Measurements from ENCODE around the gene CACHD1. TPM values are rescaled to one million over a fixed set of nuclear protein-coding genes. Genes with fewer than 3 reads are reported as not detected.

The CACHD1 gene
- total RNA-seq, 1 experiment from 2014 or later: 16.6 TPM

DNA sequence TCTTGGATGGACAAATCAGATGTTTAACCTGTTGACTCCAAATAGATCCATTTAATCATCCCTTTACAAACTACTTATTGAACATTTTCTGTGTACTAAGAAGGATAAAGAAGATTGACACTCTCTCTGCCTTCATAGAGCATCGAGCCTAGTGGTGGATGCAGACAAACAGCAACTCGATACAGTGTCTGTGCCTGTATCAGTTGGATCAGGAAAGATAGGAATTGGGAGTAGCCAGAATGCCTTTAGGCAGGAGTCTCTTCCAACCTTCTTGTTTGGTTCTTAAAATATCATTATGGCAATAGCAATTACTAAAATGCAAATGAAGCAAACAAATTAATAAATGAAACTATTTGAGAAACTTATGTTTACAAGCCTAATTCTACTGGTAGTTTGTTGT, 185.9 kb downstream of the CACHD1 start:
- Mint-ChIP-seq H3K36me3 (ENCODE audit: insufficient read depth, unreplicated experiment) (no peaks in the 10 kb centered on the region), H3K27ac (ENCODE audit: unreplicated experiment) (no peak overlapping the region)

DNA sequence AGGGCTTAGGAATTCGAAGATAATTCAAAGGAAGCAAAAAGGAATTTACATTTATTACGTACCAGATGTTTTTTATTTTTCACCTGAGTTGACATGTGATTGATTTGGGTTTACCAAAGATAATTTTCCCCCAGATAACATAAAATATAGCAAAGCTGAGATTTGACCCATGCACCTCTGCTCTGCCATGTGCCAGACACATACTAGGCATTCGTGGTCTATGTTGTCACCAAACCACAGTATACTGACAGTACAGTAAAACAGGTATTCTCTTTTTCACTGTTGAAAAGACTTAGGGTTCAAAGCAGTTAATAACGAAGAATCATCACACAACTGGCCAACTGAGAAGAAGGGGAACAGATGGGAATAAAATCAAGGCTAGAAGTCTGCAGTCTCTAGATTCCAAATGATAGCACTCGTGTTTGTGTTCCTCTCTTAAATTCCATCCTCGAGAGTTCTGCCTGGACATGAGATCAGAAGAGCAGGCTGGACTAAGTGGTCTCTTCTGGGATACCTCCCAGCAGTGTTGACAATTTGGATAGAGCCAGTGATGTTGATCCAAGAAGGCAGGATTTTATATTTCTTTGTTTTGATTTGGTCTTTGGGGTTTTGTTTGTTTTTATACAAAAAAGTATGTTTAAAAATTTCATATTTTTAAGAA, 189.7 kb downstream of the CACHD1 start:
- Mint-ChIP-seq H3K36me3 (ENCODE audit: insufficient read depth, unreplicated experiment) (peaks cover 8% of the 10 kb centered on the region), H3K9me3 (ENCODE audit: unreplicated experiment) (no peaks in the 10 kb centered on the region), H3K27me3 (ENCODE audit: insufficient read depth, unreplicated experiment) (no peaks in the 10 kb centered on the region), H3K27ac (ENCODE audit: unreplicated experiment) (no peak overlapping the region), H3K4me1 (ENCODE audit: low read depth, unreplicated experiment) (peaks cover 12% of the 10 kb centered on the region), H3K4me3 (ENCODE audit: unreplicated experiment) (no peak overlapping the region)
- H3K9me3 ChIP-seq: no peaks in the 10 kb centered on the region
- H3K27me3 ChIP-seq (replicated peaks; ENCODE audit: control insufficient read depth, insufficient read depth, low read length): no peaks in the 10 kb centered on the region
- ChIA-PET POLR2A (interaction anchor here (1.1 kb wide), 1 partner anchor 57 kb away, joined by 5 read pairs; no protein-coding TSS in a partner anchor), CTCF (no interaction called here)
- DNase-seq: peak; percentile 3 to 33
- H3K36me3 ChIP-seq (ENCODE audit: control insufficient read depth, insufficient read depth, low read length): no peaks in the 10 kb centered on the region
- intact Hi-C loops (cut with micrococcal nuclease; ENCODE audit: unreplicated experiment): loop anchor here (1.0 to 10.0 kb wide), 3 partner anchors 63 to 155 kb away; no protein-coding TSS in a partner anchor
- TF ChIP-seq, protein P1, sequence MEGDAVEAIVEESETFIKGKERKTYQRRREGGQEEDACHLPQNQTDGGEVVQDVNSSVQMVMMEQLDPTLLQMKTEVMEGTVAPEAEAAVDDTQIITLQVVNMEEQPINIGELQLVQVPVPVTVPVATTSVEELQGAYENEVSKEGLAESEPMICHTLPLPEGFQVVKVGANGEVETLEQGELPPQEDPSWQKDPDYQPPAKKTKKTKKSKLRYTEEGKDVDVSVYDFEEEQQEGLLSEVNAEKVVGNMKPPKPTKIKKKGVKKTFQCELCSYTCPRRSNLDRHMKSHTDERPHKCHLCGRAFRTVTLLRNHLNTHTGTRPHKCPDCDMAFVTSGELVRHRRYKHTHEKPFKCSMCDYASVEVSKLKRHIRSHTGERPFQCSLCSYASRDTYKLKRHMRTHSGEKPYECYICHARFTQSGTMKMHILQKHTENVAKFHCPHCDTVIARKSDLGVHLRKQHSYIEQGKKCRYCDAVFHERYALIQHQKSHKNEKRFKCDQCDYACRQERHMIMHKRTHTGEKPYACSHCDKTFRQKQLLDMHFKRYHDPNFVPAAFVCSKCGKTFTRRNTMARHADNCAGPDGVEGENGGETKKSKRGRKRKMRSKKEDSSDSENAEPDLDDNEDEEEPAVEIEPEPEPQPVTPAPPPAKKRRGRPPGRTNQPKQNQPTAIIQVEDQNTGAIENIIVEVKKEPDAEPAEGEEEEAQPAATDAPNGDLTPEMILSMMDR (IDR thresholded peaks at IDR 0.05; ENCODE audit: insufficient read depth in 1 of 2, low read depth in 1 of 2, low read length in 1 of 2, severe bottlenecking in 1 of 2, unreplicated experiment in 1 of 2): no peak
- BruUV-seq (replicated peaks): no TSS peak
- no peak overlapping the region for H3K4me3 ChIP-seq (ENCODE audit: low read depth, low read length)
- H3K4me1 ChIP-seq: peaks cover 27% of the 10 kb centered on the region

More for the DNA sequence above, 185.9 kb downstream of the CACHD1 start:
- H3K4me1 Mint-ChIP-seq (ENCODE audit: low read depth, unreplicated experiment): peaks cover 12% of the 10 kb centered on the region
- peaks cover 27% of the 10 kb centered on the region for H3K4me1 ChIP-seq
- CTCF ChIA-PET: no interaction called here
- H3K36me3 ChIP-seq (ENCODE audit: control insufficient read depth, insufficient read depth, low read length): no peaks in the 10 kb centered on the region
- H3K4me3 ChIP-seq (ENCODE audit: low read depth, low read length): no peak overlapping the region
- H3K27me3 ChIP-seq (replicated peaks; ENCODE audit: control insufficient read depth, insufficient read depth, low read length): no peaks in the 10 kb centered on the region
- no peaks in the 10 kb centered on the region for H3K27me3 Mint-ChIP-seq (ENCODE audit: insufficient read depth, unreplicated experiment)
- DNase-seq: no peak
- intact Hi-C loops (cut with micrococcal nuclease; ENCODE audit: unreplicated experiment): loop anchor here (10.0 kb wide), 2 partner anchors 91 to 151 kb away; no protein-coding TSS in a partner anchor
- no peaks in the 10 kb centered on the region for H3K9me3 Mint-ChIP-seq (ENCODE audit: unreplicated experiment)
- H3K4me3 Mint-ChIP-seq (ENCODE audit: unreplicated experiment): no peak overlapping the region
- no TSS peak for BruUV-seq (replicated peaks)
- POLR2A ChIA-PET: no interaction called here
- TF ChIP-seq, protein P1 (IDR thresholded peaks at IDR 0.05; ENCODE audit: insufficient read depth in 1 of 2, low read depth in 1 of 2, low read length in 1 of 2, severe bottlenecking in 1 of 2, unreplicated experiment in 1 of 2): no peak
- no peaks in the 10 kb centered on the region for H3K9me3 ChIP-seq

DNA sequence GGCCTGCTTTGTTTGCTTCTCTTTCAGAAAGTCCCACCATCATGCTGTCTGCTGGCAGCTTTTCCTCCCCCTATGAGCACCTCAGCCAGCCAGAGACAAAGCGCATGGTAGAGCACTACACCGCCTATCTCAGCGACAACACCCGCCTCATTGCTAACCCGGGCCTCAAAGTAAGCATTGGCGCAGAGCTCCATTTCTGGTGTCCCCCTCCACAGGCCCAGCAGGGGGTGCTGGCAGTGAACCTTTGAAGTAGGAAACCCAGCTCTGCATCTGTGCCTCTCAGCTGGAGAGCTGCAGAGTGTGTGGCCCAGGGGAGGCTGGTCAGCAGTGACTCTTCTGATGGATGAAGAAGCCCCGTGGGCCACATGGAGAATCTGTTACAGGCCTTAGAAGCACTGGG, 193.7 kb downstream of the CACHD1 start:
- no peaks in the 10 kb centered on the region for H3K9me3 ChIP-seq
- no TSS peak for BruUV-seq (replicated peaks)
- TF ChIP-seq, protein P1 (IDR thresholded peaks at IDR 0.05; ENCODE audit: insufficient read depth in 1 of 2, low read depth in 1 of 2, low read length in 1 of 2, severe bottlenecking in 1 of 2, unreplicated experiment in 1 of 2): peak in 1 of 2 experiments; percentile 20
- Mint-ChIP-seq H3K27me3 (ENCODE audit: insufficient read depth, unreplicated experiment) (no peaks in the 10 kb centered on the region), H3K4me1 (ENCODE audit: low read depth, unreplicated experiment) (peaks cover 10% of the 10 kb centered on the region), H3K36me3 (ENCODE audit: insufficient read depth, unreplicated experiment) (peaks cover 25% of the 10 kb centered on the region), H3K27ac (ENCODE audit: unreplicated experiment) (no peak overlapping the region), H3K4me3 (ENCODE audit: unreplicated experiment) (no peak overlapping the region), H3K9me3 (ENCODE audit: unreplicated experiment) (no peaks in the 10 kb centered on the region)
- no peaks in the 10 kb centered on the region for H3K27me3 ChIP-seq (replicated peaks; ENCODE audit: control insufficient read depth, insufficient read depth, low read length)
- H3K36me3 ChIP-seq (ENCODE audit: control insufficient read depth, insufficient read depth, low read length): no peaks in the 10 kb centered on the region; the same call in 1 of the 2 replicates
- H3K4me3 ChIP-seq (ENCODE audit: low read depth, low read length): no peak overlapping the region
- CTCF ChIA-PET: interaction anchor here (0.6 kb wide), 1 partner anchor 60 kb away, joined by 3 read pairs; no protein-coding TSS in a partner anchor
- peak in 1 of 2 experiments; percentile 5 for DNase-seq
- H3K4me1 ChIP-seq: peaks cover 15% of the 10 kb centered on the region
- POLR2A ChIA-PET: no interaction called here
- intact Hi-C loops (cut with micrococcal nuclease; ENCODE audit: unreplicated experiment): no loop called here
